BE2C (cell line): Measurements from ENCODE around the gene DMRTB1.

Experiments
- DNase-seq: peaks from one replicate; pipeline ENCODE4 v3.0.0-alpha.2; 2020
- H3K27me3 ChIP-seq: fragments of 250-450 bp; sonication (Bioruptor Pico); 2 replicates; pipeline ENCODE4 v1.5.1; 2020; ENCODE audit warnings: mild to moderate bottlenecking
- H3K36me3 ChIP-seq: fragments of 250-450 bp; sonication (Bioruptor Pico); 2 replicates; pipeline ENCODE4 v1.5.1; 2020; ENCODE audit warnings: mild to moderate bottlenecking
- H3K4me1 ChIP-seq: fragments of 250-450 bp; sonication (Bioruptor Pico); 2 replicates; pipeline ENCODE4 v1.5.1; 2020
- H3K4me3 ChIP-seq: 2 replicates; pipeline ENCODE4 v1.5.1; 2011; ENCODE audit warnings: low read depth, low read length
- H3K9me3 ChIP-seq: fragments of 250-450 bp; sonication (Bioruptor Pico); 2 replicates; pipeline ENCODE4 v1.5.1; 2020
- CTCF ChIP-seq: IDR thresholded peaks from 2 replicates; pipeline ENCODE4 v1.5.1; 2012; ENCODE audit warnings: mild to moderate bottlenecking, low read depth, low read length

DMRTB1 gene

GRCh38 chr1:53503433-53504217 lies 44.4 kb downstream of the DMRTB1 start:
- no peaks in the 10 kb centered on the region for H3K9me3 ChIP-seq
- no peak overlapping the region for H3K4me3 ChIP-seq
- no peak for DNase-seq
- no peaks in the 10 kb centered on the region for H3K27me3 ChIP-seq
- no peaks in the 10 kb centered on the region for H3K36me3 ChIP-seq
- H3K4me1 ChIP-seq: no peaks in the 10 kb centered on the region
- no peak for TF ChIP-seq CTCF

- H3K4me1 ChIP-seq: no peaks in the 10 kb centered on the region
- no peak overlapping the region for H3K4me3 ChIP-seq
- no peak for DNase-seq
- H3K27me3 ChIP-seq: no peaks in the 10 kb centered on the region
- no peak for TF ChIP-seq CTCF
- H3K36me3 ChIP-seq: no peaks in the 10 kb centered on the region
- H3K9me3 ChIP-seq: no peaks in the 10 kb centered on the region
Observed at GRCh38 chr1:53504901-53505300, 45.7 kb downstream of the DMRTB1 start.

DNA sequence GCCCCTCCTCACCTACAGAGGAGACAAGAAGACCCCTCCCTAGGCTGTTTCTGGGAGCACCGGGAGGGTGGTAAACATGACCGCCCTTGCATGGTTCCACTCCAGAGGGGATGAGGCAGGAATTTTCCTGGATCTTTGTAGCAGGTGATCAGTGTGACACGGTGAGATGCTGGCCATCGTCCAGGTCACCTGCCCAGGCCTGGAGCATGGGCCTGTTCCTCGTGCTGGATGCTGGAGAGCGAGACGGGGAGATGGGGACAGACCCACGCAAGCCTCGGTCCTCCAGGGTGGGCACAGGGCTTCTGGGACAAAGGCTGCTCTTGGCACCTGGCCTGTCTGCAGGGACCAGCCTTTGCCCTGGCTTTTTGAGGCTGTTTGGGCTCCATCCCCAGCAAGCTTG lies 46.2 kb downstream of the DMRTB1 start:
- TF ChIP-seq CTCF: no peak
- H3K36me3 ChIP-seq: no peaks in the 10 kb centered on the region
- no peak for DNase-seq
- H3K4me3 ChIP-seq: no peak overlapping the region
- no peaks in the 10 kb centered on the region for H3K9me3 ChIP-seq
- H3K4me1 ChIP-seq: no peaks in the 10 kb centered on the region
- no peaks in the 10 kb centered on the region for H3K27me3 ChIP-seq

DNA sequence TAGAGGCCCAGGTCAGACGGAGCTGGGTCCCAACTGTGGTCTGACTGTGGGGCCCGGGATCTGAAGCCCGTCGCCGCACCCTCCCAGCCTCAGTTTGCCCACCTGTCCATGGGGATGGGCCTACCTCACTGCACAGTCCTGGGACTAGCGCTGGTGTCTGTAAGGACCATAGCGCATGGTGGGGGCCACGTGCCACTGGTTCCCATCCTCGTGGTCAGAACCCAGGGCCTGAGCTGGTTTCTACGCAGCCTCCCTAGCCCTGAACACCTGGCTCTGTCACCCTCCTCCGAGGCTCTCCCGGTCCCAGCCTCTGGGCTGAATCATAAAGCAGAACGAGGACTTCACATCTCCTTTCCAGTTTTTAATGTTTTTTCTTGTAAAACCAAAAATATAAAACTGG lies 46.7 kb downstream of the DMRTB1 start:
- Histone ChIP-seq H3K36me3 (no peaks in the 10 kb centered on the region), H3K4me3 (no peak overlapping the region), H3K9me3 (no peaks in the 10 kb centered on the region), H3K27me3 (no peaks in the 10 kb centered on the region), H3K4me1 (no peaks in the 10 kb centered on the region)
- no peak for TF ChIP-seq CTCF
- no peak for DNase-seq

GRCh38 chr1:53506355-53507050 lies 47.3 kb downstream of the DMRTB1 start:
- no peak for TF ChIP-seq CTCF
- Histone ChIP-seq H3K4me1 (no peaks in the 10 kb centered on the region), H3K9me3 (no peaks in the 10 kb centered on the region), H3K36me3 (no peaks in the 10 kb centered on the region), H3K27me3 (no peaks in the 10 kb centered on the region), H3K4me3 (no peak overlapping the region)
- no peak for DNase-seq
